H1 (cell line): ENCODE results near the gene CENPP. TPM values are rescaled to one million over a fixed set of nuclear protein-coding genes. Genes with fewer than 3 reads are reported as not detected.

Source experiments
- CTCF ChIA-PET: fragments of 300-600 bp; sonication (Branson Sonifier 250); formaldehyde crosslinking; loops from one replicate; lab custom pipeline; 2021; ENCODE audit not compliant: partially characterized antibody; lab: Charles Lee
- POLR2A ChIA-PET: fragments of 300-600 bp; sonication (Branson Sonifier 250); formaldehyde crosslinking; loops from one replicate; lab custom pipeline; 2021; ENCODE audit warnings: inconsistent platforms; ENCODE audit not compliant: partially characterized antibody; lab: Charles Lee
- DNase-seq, 2 experiments: peaks; one replicate each; pipeline versions ENCODE4 v3.0.0 to v3.0.0-alpha.2; 2010 to 2022; ENCODE audit warnings: low spot score in 2 of 2, low read depth in 1 of 2, mixed read lengths in 1 of 2
- FAIRE-seq: peaks from 2 replicates; lab custom pipeline; 2011; peaks lifted over from hg19 to GRCh38; lab: Jason Lieb, UNC
- H2AFZ ChIP-seq: 2 replicates; pipeline ENCODE4 v1.8.1; 2012; ENCODE audit warnings: low read length, inconsistent platforms
- H2AK5ac ChIP-seq: 2 replicates; pipeline ENCODE4 v1.6.1; 2013; ENCODE audit warnings: low read depth, low read length
- H2BK120ac ChIP-seq: replicated peaks from 2 replicates; pipeline ENCODE3; 2013; ENCODE audit warnings: low read depth, low read length, inconsistent platforms
- H2BK12ac ChIP-seq: 2 replicates; pipeline ENCODE4 v1.6.1; 2013; ENCODE audit warnings: low read depth, low read length
- H2BK15ac ChIP-seq: 2 replicates; pipeline ENCODE4 v1.6.1; 2013; ENCODE audit warnings: low read length
- H2BK20ac ChIP-seq: 2 replicates; pipeline ENCODE4 v1.6.1; 2013; ENCODE audit warnings: low read length
- H2BK5ac ChIP-seq: 2 replicates; pipeline ENCODE4 v1.6.1; 2013; ENCODE audit warnings: low read depth, low read length
- H3K14ac ChIP-seq: 2 replicates; pipeline ENCODE4 v1.6.1; 2013; ENCODE audit warnings: inconsistent platforms; ENCODE audit not compliant: insufficient read length
- H3K18ac ChIP-seq: 2 replicates; pipeline ENCODE4 v1.6.1; 2013; ENCODE audit warnings: low read length; ENCODE audit errors: extremely low read depth
- H3K23ac ChIP-seq: 2 replicates; pipeline ENCODE4 v1.6.1; 2013; ENCODE audit warnings: inconsistent platforms; ENCODE audit not compliant: insufficient read length
- H3K23me2 ChIP-seq: 2 replicates; pipeline ENCODE4 v1.6.1; 2013; ENCODE audit warnings: low read depth, low read length
- H3K27ac ChIP-seq: 2 replicates; pipeline ENCODE4 v1.6.1; 2011; ENCODE audit warnings: low read depth, low read length, inconsistent platforms
- H3K27me3 ChIP-seq, 4 experiments: replicated peaks in 1 of 4; 1 replicate in 1 of 4; 2 replicates in 3 of 4; pipeline versions ENCODE4 v1.6.1 to v1.8.1; 2011 to 2013; ENCODE audit warnings: low read length in 3 of 4, mild to moderate bottlenecking in 3 of 4, inconsistent platforms in 2 of 4, mixed read lengths in 2 of 4, moderate library complexity in 1 of 4; ENCODE audit not compliant: control insufficient read depth in 3 of 4, insufficient read depth in 3 of 4; ENCODE audit errors: extremely low read depth in 1 of 4
- H3K36me3 ChIP-seq, 4 experiments: 2 replicates each; pipeline versions ENCODE4 v1.6.1 to v1.8.1; 2011 to 2013; ENCODE audit warnings: mild to moderate bottlenecking in 4 of 4, low read length in 3 of 4, moderate library complexity in 2 of 4, control low read depth in 1 of 4, inconsistent platforms in 1 of 4; ENCODE audit not compliant: insufficient read depth in 4 of 4, control insufficient read depth in 2 of 4
- H3K4ac ChIP-seq: replicated peaks from 2 replicates; pipeline ENCODE3; 2013; ENCODE audit warnings: low read length, low read depth, mixed read lengths, inconsistent platforms; ENCODE audit not compliant: insufficient read length
- H3K4me1 ChIP-seq, 4 experiments: replicated peaks in 1 of 4; 1 replicate in 1 of 4; 2 replicates in 3 of 4; pipeline versions ENCODE4 v1.6.1 to v1.8.1; 2011 to 2013; ENCODE audit warnings: low read length in 3 of 4, inconsistent platforms in 2 of 4, mixed read lengths in 1 of 4; ENCODE audit not compliant: insufficient read depth in 4 of 4, control insufficient read depth in 3 of 4
- H3K4me2 ChIP-seq, 2 experiments: 2 replicates each; pipeline versions ENCODE4 v1.6.1 to v1.8.1; 2011 to 2013; ENCODE audit warnings: low read depth in 2 of 2, low read length in 2 of 2, control low read depth in 1 of 2, inconsistent platforms in 1 of 2, mild to moderate bottlenecking in 1 of 2; ENCODE audit not compliant: insufficient read depth in 1 of 2
- H3K4me3 ChIP-seq, 4 experiments: fragments of 200-600, 300-600 bp in 1 of 4; sonication (generic), shearing (Covaris generic), sonication (Bioruptor Twin) in 1 of 4; 2 replicates each; pipeline versions ENCODE4 v1.5.1 to v1.8.1; 2011 to 2016; ENCODE audit warnings: low read length in 4 of 4, low read depth in 3 of 4, control low read depth in 2 of 4, inconsistent platforms in 2 of 4, mild to moderate bottlenecking in 2 of 4, mixed read lengths in 1 of 4, moderate library complexity in 1 of 4; ENCODE audit not compliant: insufficient read depth in 2 of 4; ENCODE audit errors: extremely low read depth in 1 of 4
- H3K56ac ChIP-seq: replicated peaks from 2 replicates; pipeline ENCODE3; 2013; ENCODE audit warnings: low read depth, mild to moderate bottlenecking, mixed read lengths, low read length, inconsistent platforms; ENCODE audit not compliant: insufficient read length
- H3K79me1 ChIP-seq: 2 replicates; pipeline ENCODE4 v1.6.1; 2013; ENCODE audit warnings: low read depth, low read length, control low read depth
- H3K79me2 ChIP-seq, 2 experiments: 2 replicates each; pipeline versions ENCODE4 v1.6.1 to v1.8.1; 2012 to 2013; ENCODE audit warnings: low read length in 2 of 2, mild to moderate bottlenecking in 2 of 2, inconsistent platforms in 1 of 2; ENCODE audit not compliant: insufficient read depth in 2 of 2, control insufficient read depth in 1 of 2
- H3K9ac ChIP-seq, 4 experiments: replicated peaks in 1 of 4; 1 replicate in 1 of 4; 2 replicates in 3 of 4; pipeline versions ENCODE4 v1.6.1 to v1.8.1; 2011 to 2013; ENCODE audit warnings: low read depth in 3 of 4, low read length in 3 of 4, control low read depth in 2 of 4, mild to moderate bottlenecking in 2 of 4, moderate library complexity in 2 of 4, inconsistent platforms in 1 of 4; ENCODE audit errors: extremely low read depth in 1 of 4
- H3K9me3 ChIP-seq, 2 experiments: 2 replicates each; pipeline versions ENCODE4 v1.6.1 to v1.8.1; 2012 to 2013; ENCODE audit warnings: mild to moderate bottlenecking in 2 of 2, moderate library complexity in 2 of 2, control low read depth in 1 of 2, inconsistent platforms in 1 of 2, low read depth in 1 of 2, low read length in 1 of 2, mixed read lengths in 1 of 2; ENCODE audit not compliant: insufficient read depth in 2 of 2
- H4K20me1 ChIP-seq, 2 experiments: replicated peaks in 1 of 2; 2 replicates each; pipeline versions ENCODE3 to v1.8.1; 2011 to 2013; ENCODE audit warnings: inconsistent platforms in 2 of 2, low read length in 2 of 2, mild to moderate bottlenecking in 1 of 2; ENCODE audit not compliant: insufficient read depth in 2 of 2, control insufficient read depth in 1 of 2
- H4K5ac ChIP-seq: 2 replicates; pipeline ENCODE4 v1.6.1; 2013; ENCODE audit warnings: low read length, low read depth, mixed read lengths, inconsistent platforms; ENCODE audit not compliant: insufficient read length
- H4K8ac ChIP-seq: 2 replicates; pipeline ENCODE4 v1.8.0; 2013; ENCODE audit warnings: mild to moderate bottlenecking, moderate library complexity, low read length, inconsistent platforms; ENCODE audit not compliant: insufficient read depth; ENCODE audit errors: extremely low read depth
- H4K91ac ChIP-seq: replicated peaks from 2 replicates; pipeline ENCODE3; 2013; ENCODE audit warnings: low read length, mixed read lengths, inconsistent platforms; ENCODE audit not compliant: insufficient read length
- BRCA1 ChIP-seq: IDR thresholded peaks from 2 replicates; pipeline ENCODE4 v1.6.1; 2012; ENCODE audit warnings: low read depth, low read length, improper control_type of control experiment
- CREB1 ChIP-seq: IDR thresholded peaks from 2 replicates; pipeline ENCODE4 v1.6.1; 2012; ENCODE audit warnings: inconsistent platforms
- MAFK ChIP-seq: IDR thresholded peaks from 2 replicates; pipeline ENCODE4 v1.6.1; 2012; ENCODE audit warnings: low read depth, mild to moderate bottlenecking, improper control_type of control experiment, low read length
- WGBS, 2 experiments: shearing (Covaris generic) in 1 of 2; methylation state at CpG; one replicate each; pipeline versions ENCODE4 v1.1.6 to v1.1.7; 2013 to 2015; ENCODE audit warnings: low lambda C conversion rate in 2 of 2, mixed read lengths in 2 of 2, inconsistent platforms in 1 of 2, low coverage in 1 of 2, missing lambda C conversion rate in 1 of 2; ENCODE audit not compliant: insufficient replicate concordance in 2 of 2, insufficient coverage in 1 of 2, insufficient read length in 1 of 2; ENCODE audit errors: extremely low coverage in 1 of 2, missing lambda C conversion rate in 1 of 2; 5-methylcytosine and 5-hydroxymethylcytosine counted together
- polyA plus RNA-seq, 7 experiments: library from polyadenylated mRNA; depleted of rRNA in 3 of 7; stranded (reverse) in 5 of 7; unstranded in 2 of 7; fragments of >200 nt in 5 of 7; fragments of 200-250 nt in 2 of 7; gene quantifications; 1 replicate in 5 of 7; 2 replicates in 1 of 7; 4 replicates in 1 of 7; pipeline versions ENCODE4 v1.2.1 to v1.2.3, GENCODE V29; 2011 to 2013; ENCODE audit warnings: missing spikeins in 2 of 7, mixed read lengths in 2 of 7
- total RNA-seq: library from RNA; stranded (reverse); fragmentation: NEBNext Ultra II Directional; extraction: Animal tissue kit (Norgen Biotek cat#: 25700); gene quantifications from 2 replicates; pipeline ENCODE4 v1.2.1, GENCODE V29; 2021

CENPP gene
- total and polyA plus RNA-seq, 2 of the 8 experiments (the other 6 are each of a cell fraction or from before 2014, with no cell fraction given), result 2.7 to 10.8 TPM

DNA sequence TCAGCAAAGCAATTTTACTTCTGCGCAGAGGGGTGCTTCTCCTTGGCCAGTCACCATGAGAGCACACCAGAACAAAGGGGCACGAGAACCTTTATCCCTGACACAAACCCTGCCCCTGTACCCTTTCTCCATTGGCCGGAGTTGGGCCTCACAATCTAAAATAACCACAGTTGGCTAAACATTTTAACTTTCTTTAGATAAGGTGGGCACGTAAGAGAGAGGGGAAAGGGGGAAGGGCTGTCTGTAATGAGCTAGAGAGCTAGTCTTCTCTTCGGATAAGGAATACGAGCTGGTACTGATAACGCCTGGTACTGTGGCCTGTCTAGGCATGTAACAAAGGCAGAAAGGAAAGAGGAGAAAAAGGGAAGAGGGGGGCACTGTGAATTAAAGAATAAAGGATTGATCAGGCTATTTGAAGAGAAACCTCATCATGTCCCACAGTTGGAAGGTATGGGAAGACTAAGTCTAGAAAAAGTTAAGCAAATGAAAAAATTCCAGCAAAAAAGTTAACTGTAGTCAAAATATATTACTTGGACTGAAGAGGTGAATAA, 30.4 kb upstream of the CENPP start:
- H2AK5ac ChIP-seq, result no peak overlapping the region
- H3K23me2 ChIP-seq, result peaks cover 5% of the 10 kb centered on the region
- DNase-seq (no peak), FAIRE-seq (no peak)
- no peak overlapping the region for H3K4me3 ChIP-seq
- no peaks in the 10 kb centered on the region for H3K27me3 ChIP-seq
- H2BK15ac ChIP-seq, result no peak overlapping the region
- peaks cover 0 to 3% (median 2%) of the 10 kb centered on the region in 4 experiments; a peak in 3 of 7 replicates for H3K4me1 ChIP-seq
- no peak overlapping the region for H3K23ac ChIP-seq
- H3K9me3 ChIP-seq, result no peaks in the 10 kb centered on the region
- no peak overlapping the region; a peak in 1 of 7 replicates for H3K9ac ChIP-seq
- H2BK120ac ChIP-seq, result no peak overlapping the region
- peaks cover 5 to 40% (median 19%) of the 10 kb centered on the region in 4 experiments for H3K36me3 ChIP-seq
- H3K27ac ChIP-seq, result no peak overlapping the region
- H3K14ac ChIP-seq, result no peak overlapping the region
- POLR2A ChIA-PET, result interaction anchor here (0.6 to 2.9 kb wide), 8 partner anchors 11 to 90 kb away, joined by 3 to 11 read pairs (median 4); partner anchors contain the start of genes CENPP and NOL8
- no peak overlapping the region for H2BK5ac ChIP-seq
- no peak overlapping the region for H2BK20ac ChIP-seq
- H2AFZ ChIP-seq, result no peak overlapping the region
- H3K18ac ChIP-seq, result no peak overlapping the region
- H4K20me1 ChIP-seq, result no peaks in the 10 kb centered on the region
- H2BK12ac ChIP-seq, result no peak overlapping the region
- 89% methylated on average over 7 of the region's 7 CpGs; no CpG with 5 or more reads in 1 of the 2 experiments for WGBS, 2 experiments
- no peak overlapping the region for H4K8ac ChIP-seq
- no peak overlapping the region for H4K91ac ChIP-seq
- H3K79me2 ChIP-seq, result peaks cover 21 to 32% of the 10 kb centered on the region in 2 experiments
- no peak overlapping the region for H4K5ac ChIP-seq
- no peak overlapping the region for H3K56ac ChIP-seq
- peaks cover 6% of the 10 kb centered on the region for H3K79me1 ChIP-seq
- TF ChIP-seq MAFK (no peak), BRCA1 (no peak), CREB1 (no peak)
- TF ChIP-seq, all 59 proteins: peak for 0
- Histone ChIP-seq H3K4me2 (no peak overlapping the region; a peak in 1 of 4 replicates), H3K4ac (no peak overlapping the region)
- CTCF ChIA-PET, result no interaction called here
